Neutrophil (primary cell): Measurements from ENCODE around the gene SAT2.

Source experiments
- H3K27ac ChIP-seq: fragments of 200-600 bp; sonication (generic); 2 replicates; pipeline ENCODE4 v1.5.1; 2016; ENCODE audit warnings: mild to moderate bottlenecking, moderate library complexity
- H3K27me3 ChIP-seq: fragments of 200-600 bp; sonication (generic); 2 replicates; pipeline ENCODE4 v1.6.0; 2016; ENCODE audit warnings: mild to moderate bottlenecking
- H3K36me3 ChIP-seq: fragments of 200-600 bp; sonication (generic); 2 replicates; pipeline ENCODE4 v1.5.1; 2017
- H3K4me1 ChIP-seq, 2 experiments: fragments of 200-600 bp in 1 of 2; sonication (generic) in 1 of 2; 1 replicate in 1 of 2; 2 replicates in 1 of 2; pipeline versions ENCODE4 v1.5.1 to v1.6.1; 2013 to 2016; ENCODE audit warnings: low read depth in 1 of 2, low read length in 1 of 2, mild to moderate bottlenecking in 1 of 2, moderate library complexity in 1 of 2; ENCODE audit not compliant: control insufficient read depth in 1 of 2, insufficient read depth in 1 of 2
- H3K4me3 ChIP-seq, 2 experiments: fragments of 200-600 bp in 1 of 2; sonication (generic) in 1 of 2; 1 replicate in 1 of 2; 2 replicates in 1 of 2; pipeline ENCODE4 v1.5.1; 2013 to 2016; ENCODE audit warnings: low read depth in 1 of 2, low read length in 1 of 2, mild to moderate bottlenecking in 1 of 2, moderate library complexity in 1 of 2
- H3K9me3 ChIP-seq: fragments of 200-600 bp; sonication (generic); 2 replicates; pipeline ENCODE4 v1.5.1; 2016
- CTCF ChIP-seq: fragments of 200-600 bp; sonication (generic); IDR thresholded peaks from 2 replicates; pipeline ENCODE4 v1.5.1; 2016; ENCODE audit warnings: antibody characterized with exemption

Gene SAT2

GRCh38 chr17:7623661-7624060 is 4.0 kb downstream of the SAT2 start:
- no peak for TF ChIP-seq CTCF
- Histone ChIP-seq H3K27ac (no peak overlapping the region), H3K9me3 (no peaks in the 10 kb centered on the region), H3K4me1 (peaks cover 18 to 22% of the 10 kb centered on the region in 2 experiments), H3K27me3 (no peaks in the 10 kb centered on the region), H3K4me3 (no peak overlapping the region), H3K36me3 (no peaks in the 10 kb centered on the region)

- no peaks in the 10 kb centered on the region for H3K9me3 ChIP-seq
- no peak overlapping the region for H3K27ac ChIP-seq
- no peaks in the 10 kb centered on the region for H3K36me3 ChIP-seq
- H3K27me3 ChIP-seq = no peaks in the 10 kb centered on the region
- no peak for TF ChIP-seq CTCF
- H3K4me1 ChIP-seq = peaks cover under 1 to 4% of the 10 kb centered on the region in 2 experiments
- no peak overlapping the region for H3K4me3 ChIP-seq
These were observed 6.8 kb downstream of the SAT2 start for GRCh38 chr17:7620835-7621234.

GRCh38 chr17:7618608-7619007 is 9.0 kb downstream of the SAT2 start:
- Histone ChIP-seq H3K36me3 (no peaks in the 10 kb centered on the region), H3K4me1 (peaks cover 9% of the 10 kb centered on the region in 2 experiments), H3K27me3 (no peaks in the 10 kb centered on the region), H3K4me3 (no peak overlapping the region), H3K9me3 (no peaks in the 10 kb centered on the region), H3K27ac (no peak overlapping the region)
- no peak for TF ChIP-seq CTCF

- Histone ChIP-seq H3K4me3 (peak overlapping the region; percentile 78 to 83), H3K9me3 (no peaks in the 10 kb centered on the region), H3K27me3 (no peaks in the 10 kb centered on the region), H3K36me3 (no peaks in the 10 kb centered on the region), H3K4me1 (peaks cover 16 to 25% of the 10 kb centered on the region in 2 experiments), H3K27ac (peak overlapping the region; percentile 95)
- TF ChIP-seq CTCF = no peak
These were observed 12.3 kb downstream of the SAT2 start for GRCh38 chr17:7615265-7615747.

- Histone ChIP-seq H3K9me3 (no peaks in the 10 kb centered on the region), H3K27me3 (no peaks in the 10 kb centered on the region), H3K4me3 (peak within 1 kb of the TSS; percentile 78 to 83), H3K4me1 (peaks cover 16 to 25% of the 10 kb centered on the region in 2 experiments), H3K27ac (peak within 1 kb of the TSS; percentile 95), H3K36me3 (no peaks in the 10 kb centered on the region)
- peak; percentile 80 for TF ChIP-seq CTCF
These were observed 13.0 kb downstream of the SAT2 start, which contains the start of gene FXR2 for GRCh38 chr17:7614425-7615264. Gene FXR2, minus strand, starts transcription at chr17:7614897. Its CDS starts 365 bp downstream, at chr17:7614532.
